Raji (cell line): Measurements from ENCODE around the gene SPAG9.

Source experiments
- POLR2A ChIP-seq: IDR thresholded peaks from 2 replicates; pipeline ENCODE4 v1.6.1; 2011; ENCODE audit warnings: low read depth, low read length, control low read depth; ENCODE audit not compliant: insufficient read depth

SPAG9 gene

DNA sequence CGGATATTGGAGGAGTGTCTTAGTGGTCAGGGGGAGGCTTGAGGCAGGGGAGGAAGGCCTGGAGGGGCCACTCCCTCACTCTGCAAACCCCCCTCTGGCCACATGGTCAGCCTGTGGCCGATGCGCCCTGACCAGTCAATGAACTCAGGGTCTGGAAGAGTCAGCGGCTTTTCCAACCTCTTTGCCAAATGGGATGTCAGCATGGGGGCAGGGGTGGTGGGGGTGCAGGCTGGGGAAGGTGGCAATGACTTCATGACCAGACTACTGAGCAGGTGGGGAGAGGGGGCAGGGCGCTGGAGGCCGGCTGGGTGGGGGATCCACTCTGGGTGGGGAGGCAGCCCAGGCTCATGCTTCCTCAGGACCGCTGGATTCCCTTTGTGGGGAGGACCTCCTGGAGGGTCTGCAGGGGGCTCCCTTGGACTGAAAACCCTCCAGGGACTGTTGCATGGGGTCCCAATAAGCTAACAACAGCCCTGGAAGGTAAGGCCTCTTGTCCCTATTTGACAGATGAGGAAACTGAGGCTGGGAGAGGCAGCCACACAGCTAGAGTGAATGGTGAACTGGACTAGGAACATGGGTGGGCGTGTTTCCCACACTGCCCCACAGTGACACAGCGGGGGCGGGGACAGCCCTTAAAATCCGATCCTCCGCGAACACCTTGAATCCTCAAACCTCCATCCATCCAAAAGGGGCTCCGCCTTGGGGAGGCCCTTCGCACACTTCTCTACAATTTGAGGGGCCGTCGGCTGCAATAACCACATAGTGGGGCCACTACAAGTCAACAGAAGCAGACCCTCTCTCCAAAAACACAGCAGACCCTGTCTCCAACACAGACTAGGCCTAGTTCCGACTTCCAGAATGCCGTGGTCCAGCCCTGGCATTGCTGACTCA is 173.5 kb downstream of the SPAG9 start:
- no peak for TF ChIP-seq POLR2A

DNA sequence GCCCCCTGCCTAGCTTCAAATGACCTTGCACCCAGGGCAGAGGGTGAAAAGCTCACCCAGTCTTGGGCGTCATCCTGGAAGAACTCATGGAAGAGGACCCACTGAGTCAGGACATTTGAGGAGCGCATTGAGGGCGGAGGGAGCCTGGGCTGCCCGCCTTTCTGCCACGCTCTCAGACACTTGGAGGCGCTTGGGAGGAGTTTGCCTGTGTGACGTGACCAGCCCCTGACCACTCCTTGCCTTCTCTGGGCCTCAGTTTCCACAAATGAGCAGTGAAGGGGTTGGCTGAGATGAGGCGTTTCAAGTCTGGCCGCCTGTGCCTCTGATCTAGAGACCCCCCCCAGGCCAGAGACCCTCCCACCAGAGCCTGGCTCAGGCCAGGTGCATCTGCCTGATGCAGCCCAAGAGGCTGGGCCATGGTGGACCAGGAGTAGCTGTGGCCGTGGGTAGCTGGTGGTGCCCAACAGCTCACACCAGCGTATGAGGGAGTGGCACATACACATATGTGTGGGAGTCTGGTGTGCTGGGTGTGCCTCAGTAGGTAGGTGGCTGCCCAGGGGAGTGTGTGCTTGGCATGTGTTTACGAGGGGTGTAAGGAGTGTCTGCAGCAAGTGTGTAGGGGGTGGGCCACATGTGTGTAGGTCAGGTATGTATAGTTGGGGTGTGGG is 174.3 kb downstream of the SPAG9 start:
- no peak for TF ChIP-seq POLR2A

DNA sequence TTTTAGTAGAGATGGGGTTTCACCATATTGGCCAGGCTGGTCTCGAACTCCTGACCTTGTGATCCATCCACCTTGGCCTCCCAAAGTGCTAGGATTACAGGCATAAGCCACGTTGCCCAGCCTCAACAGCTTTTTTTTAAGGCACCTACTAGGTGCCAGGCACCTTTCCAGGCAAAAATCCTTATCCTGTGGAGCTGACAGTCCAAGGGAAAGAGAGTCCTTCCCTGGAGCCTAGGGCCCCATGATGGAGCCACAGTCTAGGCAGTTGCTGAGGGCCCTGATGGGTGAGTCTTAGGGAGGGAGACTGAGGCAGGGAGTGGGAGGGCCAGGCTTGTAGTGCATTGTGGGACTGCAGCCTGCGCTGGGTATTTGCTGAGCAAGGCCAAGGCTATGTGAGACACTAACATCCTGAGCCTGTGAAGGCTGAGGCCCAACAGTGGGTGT is 174.9 kb downstream of the SPAG9 start:
- TF ChIP-seq POLR2A: no peak

DNA sequence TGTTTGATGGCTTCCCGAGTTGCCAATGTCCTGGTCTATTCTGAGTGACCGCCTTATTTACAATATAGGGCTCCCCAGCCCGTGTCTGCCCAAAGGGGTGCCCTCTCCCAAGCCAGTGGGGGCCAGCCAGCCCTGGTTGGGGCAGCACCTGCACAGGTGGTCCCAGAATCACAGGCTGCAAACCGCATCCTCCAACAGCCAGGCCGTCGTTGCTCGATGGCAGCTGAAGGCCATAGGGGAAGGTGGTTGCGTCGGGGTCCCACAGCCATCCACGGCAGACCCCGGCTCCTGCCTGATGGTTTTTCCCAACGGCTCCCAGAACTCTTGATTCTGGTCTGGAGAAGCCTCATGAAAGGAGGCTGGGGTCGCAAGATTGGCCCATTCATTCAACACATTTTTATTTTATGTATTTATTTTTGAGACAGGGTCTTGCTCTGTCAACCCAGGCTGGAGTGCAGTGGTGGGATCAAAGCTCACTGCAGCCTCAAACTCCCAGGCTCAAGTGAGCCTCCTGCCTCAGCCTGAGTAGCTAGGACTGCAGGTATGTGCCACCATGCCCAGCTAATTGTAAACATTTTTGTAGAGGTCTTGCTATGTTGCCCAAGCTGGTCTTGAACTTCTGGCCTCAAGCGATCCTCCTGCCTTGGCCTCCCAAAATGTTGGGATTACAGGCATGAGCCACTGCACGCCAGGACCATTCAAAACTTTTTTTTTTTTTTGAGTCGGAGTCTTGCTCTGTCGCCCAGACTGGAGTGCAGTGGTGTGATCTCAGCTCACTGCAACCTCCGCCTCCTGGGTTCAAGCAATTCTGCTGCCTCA is 175.6 kb downstream of the SPAG9 start:
- no peak for TF ChIP-seq POLR2A

DNA sequence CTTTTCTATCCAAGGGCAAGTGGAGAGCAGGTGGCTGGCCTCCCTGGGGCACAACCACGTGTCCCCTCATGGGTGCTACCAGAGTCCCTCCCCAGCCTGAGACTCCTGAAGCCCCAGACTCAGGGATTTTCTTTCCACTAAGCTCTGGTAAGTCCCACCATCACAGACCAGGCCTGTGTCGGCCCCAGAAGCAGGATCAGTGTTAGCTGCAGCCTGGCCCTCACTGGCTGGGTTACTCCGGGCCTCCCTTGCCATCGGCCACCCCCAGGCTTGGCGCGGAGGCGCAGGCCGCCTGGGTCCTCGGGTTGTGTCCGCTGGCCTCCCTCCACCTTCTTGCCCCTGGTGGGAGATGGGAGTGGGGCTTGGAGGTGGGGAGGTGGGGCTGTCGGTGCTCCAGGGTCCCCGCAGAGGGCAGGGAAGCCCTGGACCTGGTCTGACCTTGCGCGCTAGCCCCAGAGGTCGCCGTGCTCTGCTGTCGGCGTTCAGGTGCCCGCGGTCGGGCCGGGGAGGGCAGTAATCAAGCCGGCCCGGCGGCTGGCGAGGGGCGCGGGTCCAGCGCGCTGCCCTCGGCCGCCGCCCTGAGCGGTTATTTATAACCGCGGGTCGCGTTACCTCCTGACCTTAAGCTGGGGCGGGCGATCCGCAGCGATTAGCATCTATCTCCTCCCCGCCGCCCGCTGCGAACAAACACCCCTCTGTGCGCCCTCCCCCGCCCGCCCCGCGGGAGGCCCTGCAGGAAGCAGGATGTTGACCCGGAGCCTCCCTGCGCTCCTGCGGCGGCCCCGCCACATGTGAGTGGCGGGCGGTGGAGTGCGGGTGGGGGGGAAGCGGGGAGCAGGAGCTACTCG is 176.4 kb downstream of the SPAG9 start:
- TF ChIP-seq POLR2A: no peak

DNA sequence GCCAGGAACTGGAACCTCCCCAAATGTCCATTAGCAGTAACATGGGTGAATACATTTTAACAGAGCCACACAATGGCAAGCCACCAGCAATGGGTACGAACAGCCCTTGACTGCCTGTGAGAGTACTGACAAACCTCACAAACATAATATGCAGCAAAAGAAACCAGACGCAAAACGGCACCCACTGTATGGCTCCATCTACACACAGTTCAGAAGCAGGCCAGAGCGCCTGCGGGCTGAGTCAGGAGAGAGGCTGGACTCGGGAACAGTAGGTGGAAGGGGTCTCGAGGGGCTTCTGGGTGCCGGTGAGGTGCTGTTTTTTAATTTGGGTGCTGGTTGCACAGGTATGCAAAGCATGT is 177.1 kb downstream of the SPAG9 start:
- TF ChIP-seq POLR2A: no peak

DNA sequence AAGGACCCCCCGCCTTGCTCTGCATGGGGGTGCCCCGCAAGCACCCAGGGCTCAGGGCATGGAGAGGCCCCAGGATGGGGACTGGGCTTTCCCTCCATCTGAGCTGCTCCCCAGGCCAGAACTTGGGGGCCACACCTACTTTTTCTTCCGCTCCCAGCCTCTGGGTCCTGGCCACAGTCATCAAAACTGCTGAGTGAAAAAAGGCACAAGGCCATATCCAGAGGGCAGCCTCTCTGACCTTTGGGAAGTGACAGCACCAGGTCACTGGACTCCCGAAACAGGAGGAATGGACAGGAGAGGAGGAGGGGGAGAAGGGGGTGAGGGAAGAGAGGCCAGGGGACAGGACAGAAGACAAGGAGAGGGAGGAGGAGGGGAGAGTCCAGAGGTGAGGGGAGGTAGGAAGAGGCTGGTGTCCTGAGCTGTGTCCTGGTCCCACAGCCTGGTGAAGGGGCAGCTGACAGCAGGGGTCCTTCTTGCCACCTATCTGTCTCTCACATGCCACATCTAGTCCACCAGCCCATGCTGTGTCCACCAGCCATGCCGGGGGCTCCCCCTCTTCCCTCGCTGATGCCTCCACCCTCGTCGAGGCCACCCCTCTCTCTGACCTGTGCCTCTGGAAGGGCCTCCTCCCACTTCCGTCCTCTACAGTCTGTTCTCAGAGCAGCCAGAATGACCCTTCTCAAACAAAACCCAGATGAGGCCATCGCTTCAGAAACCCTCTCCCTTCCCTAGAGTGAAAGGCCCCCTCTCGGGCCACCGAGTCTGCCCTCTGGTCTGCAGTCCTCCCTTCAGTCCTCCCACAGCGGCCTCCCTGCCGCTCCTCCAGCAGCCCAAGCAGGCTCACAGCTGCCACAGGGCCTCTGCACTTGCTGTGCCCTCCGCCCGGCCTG is 180.6 kb downstream of the SPAG9 start:
- TF ChIP-seq POLR2A: no peak

DNA sequence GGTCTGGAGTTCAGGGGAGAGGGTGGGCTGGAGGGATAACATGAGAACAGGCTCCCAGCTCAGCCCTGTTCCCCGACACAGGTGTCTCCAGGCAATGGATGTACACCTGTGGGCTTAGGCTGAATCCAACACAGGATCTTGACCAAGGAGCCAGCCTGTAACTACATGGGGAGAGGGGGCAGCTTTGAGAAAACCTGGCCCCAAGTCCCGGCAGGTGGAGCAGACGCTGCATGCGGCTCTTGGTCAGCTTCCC is 181.2 kb downstream of the SPAG9 start:
- TF ChIP-seq POLR2A: no peak

DNA sequence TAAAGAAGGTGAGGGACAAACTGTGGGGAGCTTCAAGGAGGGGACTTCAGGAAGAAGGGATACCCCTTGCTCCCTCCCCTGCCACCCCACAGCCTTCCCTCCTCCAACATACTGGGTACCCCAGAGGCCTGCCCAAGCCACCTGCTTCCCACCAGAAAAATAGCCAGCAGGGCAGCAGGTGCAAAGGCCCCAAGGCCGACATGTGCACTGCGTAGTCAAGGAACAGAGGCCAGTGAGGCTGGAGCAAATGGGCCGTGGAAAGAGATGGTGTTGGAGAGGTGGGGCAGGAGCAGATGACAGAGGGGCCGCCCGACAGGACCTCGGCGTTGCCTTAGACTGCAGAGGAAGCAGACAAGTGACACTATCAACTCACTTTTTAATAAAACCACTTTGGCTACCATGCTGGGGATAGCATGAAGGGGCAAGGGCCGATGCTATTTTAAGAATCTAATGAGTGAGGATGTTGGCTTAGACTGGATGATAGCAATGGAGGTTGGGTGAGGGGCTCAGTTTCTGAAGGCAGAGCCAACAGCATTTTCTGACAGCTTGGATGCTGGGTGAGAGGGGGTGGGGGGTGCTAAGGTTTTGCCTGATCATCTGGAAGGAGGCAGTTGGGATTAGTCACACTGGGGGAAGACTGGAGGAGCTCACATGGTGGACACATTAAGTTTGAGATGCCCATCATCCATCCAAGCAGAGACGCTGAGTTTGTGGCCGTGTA is 181.7 kb downstream of the SPAG9 start:
- TF ChIP-seq POLR2A: no peak

DNA sequence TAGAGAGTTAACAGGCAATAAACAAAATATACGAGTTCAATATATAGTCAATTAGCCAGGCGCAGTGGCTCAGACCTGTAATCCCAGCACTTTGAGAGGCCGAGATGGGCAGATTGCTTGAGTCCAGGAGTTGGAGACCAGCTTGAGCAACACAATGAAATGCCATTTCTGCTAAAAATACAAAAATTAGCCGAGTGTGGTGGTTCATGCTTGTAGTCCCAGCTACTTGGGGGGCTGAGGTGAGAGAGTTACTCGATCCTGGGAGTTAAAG is 184.7 kb downstream of the SPAG9 start:
- TF ChIP-seq POLR2A: no peak

DNA sequence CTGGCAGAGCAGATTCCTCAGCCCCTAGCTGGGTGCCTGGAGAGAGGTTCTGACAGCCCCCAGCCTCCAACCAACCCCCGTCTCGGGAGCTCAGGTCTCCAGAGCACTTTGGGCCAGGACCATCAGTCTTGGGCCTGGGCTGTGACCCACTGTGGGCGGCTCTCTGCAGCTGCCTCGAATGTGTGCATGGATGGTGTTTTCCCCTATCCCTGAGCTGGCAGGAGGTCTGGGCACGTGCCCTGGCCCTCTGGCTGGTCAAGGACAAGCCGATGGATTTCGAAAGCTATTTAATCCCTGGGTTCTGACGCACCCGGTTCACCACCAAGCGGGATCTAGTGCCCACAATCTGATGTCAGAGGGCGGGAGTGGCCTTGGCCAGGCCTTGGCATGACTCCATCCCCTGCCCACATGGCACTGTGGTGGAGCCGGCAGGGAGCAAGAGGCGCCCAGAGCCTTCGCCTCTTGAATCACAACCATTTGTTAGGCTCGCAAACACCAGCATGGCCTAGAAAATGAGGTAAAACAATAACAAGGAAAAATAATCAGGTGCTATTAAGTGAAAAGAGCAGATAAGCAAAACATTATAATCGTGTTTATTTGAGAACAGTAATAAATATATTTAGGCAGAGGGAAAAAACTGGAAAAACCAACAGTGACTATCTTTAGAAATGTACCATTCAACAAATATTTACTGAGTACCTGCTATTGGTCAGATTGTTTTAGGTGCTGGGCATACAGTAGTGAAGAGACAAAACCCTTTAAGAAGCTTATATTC is 185.3 kb downstream of the SPAG9 start:
- no peak for TF ChIP-seq POLR2A

DNA sequence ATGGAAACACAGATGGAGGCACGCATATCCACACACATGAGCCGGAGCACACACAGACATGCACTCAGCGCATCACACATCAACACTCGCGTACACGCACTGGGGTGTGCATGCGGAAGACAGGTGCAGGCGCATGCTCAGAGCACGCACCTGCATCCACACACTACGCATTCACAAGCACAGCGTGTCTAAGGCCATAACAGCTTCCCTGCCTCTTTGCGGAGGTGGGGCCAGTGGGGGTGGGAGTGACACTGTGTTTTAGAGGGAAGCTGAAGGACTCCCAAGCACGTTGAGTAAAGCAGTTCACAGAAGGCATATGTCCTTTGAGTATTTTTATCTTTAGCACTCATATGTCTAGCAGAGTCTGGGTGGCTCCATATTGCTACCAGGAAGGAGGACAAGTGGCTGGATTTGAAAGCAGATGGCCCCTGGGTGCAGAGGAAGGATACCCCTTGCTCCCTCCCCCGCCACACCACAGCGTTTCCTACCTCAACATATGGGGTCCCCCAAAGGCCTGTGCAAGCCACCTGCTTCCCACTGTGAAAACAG is 185.9 kb downstream of the SPAG9 start:
- no peak for TF ChIP-seq POLR2A

DNA sequence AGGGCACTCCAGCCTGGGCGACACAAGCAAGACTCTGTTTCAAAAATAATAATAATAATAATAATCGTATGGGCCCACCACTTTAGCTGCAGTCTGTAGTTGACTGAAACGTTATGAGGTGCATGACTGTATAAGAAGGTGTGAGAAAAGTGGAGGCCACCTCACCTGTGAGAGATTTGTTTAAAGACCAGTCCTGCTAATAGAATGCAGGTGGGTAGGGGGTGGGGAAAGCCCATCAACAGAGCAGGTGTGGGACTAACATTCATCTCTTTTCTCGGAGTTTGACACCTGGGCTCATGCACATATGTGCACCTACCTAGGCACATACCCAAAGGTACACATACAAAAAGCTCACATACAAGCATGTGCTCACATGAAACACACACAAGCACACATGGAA is 186.5 kb downstream of the SPAG9 start:
- no peak for TF ChIP-seq POLR2A
